HEK293T (cell line): ENCODE measurements around the gene ENDOD1.

Experiments used
- ARNT ChIP-seq: fragments of 450-650 bp; IDR thresholded peaks from 2 replicates; pipeline ENCODE4 v1.6.1; 2017; ENCODE audit warnings: mild to moderate bottlenecking
- FOXA1 ChIP-seq: fragments of 450-650 bp; IDR thresholded peaks from 2 replicates; pipeline ENCODE4 v1.6.1; 2016; ENCODE audit warnings: mild to moderate bottlenecking
- L3MBTL2 ChIP-seq: fragments of 450-650 bp; conservative IDR thresholded peaks from 2 replicates; pipeline ENCODE4 v1.6.1; 2016; ENCODE audit warnings: mild to moderate bottlenecking
- SP1 ChIP-seq: fragments of 450-650 bp; IDR thresholded peaks from 2 replicates; pipeline ENCODE4 v1.6.1; 2017

DNA sequence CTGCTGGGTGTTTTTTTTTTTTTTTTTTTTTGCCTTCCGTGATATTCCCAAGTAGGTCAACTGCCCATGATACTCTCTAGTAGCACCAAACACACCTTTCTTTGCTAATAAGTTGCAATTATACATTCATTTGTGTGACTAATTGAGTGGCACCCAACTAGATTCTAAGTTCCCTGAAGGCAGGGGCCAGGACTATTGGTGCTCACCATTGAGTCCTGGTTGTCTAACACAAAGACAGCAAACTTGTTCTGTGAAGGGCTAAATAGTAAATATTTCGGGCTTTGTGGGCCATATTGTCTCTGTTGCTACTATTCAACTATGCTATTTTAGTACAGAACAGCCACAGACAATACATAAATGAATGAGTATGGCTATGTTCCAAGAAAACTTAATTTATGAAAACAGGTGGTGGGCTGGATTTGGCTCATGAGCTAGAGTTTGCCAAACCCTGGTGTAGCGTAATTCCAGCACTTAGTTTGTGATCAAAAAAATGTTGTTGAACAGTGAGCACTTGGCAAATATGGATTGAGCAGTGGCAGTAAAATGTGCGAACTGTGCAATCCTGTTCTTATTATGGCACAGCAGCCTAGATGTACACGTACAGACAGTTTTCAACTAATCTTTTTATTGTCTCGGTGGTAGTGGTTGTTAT lies 11.3 kb downstream of the ENDOD1 start:
- TF ChIP-seq ARNT: no peak
- no peak for TF ChIP-seq L3MBTL2
- TF ChIP-seq FOXA1: no peak
- no peak for TF ChIP-seq SP1
